ENCODE data around the gene MESD.

MESD gene

DNA sequence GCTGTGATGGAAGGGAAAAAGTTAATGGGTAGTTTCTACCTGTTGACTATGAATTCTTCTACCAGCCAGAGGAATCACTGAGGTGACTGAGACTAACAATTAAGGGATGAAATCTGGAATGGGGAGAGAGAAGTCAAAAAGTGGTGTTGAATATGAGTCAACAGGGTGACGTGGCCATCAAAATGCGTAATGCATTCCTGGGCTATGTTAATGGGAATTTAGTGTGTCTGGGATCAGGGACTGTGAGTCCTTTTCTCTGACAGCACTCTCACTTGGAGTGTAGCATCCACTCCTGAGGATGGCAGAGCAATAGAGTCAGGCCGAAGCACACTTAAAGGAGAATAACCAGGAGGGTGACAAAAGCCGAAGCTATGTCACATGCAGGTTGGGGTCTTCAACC, 60.4 kb downstream of the MESD start:
- TF ChIP-seq CTCF (IDR thresholded peaks at IDR 0.05), result no peak

GRCh38 chr15:80926126-80926525, 63.5 kb downstream of the MESD start:
- TF ChIP-seq CTCF (IDR thresholded peaks at IDR 0.05), result no peak

DNA sequence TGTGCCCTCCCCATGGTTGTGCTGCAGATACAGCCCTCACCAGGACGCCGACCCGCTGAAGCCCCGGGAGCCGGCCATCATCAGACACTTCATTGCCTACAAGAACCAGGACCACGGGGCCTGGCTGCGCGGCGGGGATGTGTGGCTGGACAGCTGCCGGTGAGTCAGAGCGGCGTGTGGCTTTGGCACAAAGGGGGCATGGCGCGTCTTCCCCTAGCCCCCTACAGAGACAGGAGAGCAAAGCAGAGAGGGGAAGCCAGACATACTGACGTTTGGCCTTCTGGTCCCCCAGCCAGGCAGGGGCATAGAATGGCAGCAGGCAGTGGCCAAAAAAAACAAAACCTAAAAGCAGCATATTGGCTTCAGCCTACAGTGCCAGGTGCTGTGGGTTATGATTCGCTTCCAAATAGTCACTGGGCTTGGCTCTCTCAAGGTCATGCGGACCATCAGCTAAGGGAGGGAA, 64.0 kb downstream of the MESD start:
- TF ChIP-seq CTCF (IDR thresholded peaks at IDR 0.05), result no peak

DNA sequence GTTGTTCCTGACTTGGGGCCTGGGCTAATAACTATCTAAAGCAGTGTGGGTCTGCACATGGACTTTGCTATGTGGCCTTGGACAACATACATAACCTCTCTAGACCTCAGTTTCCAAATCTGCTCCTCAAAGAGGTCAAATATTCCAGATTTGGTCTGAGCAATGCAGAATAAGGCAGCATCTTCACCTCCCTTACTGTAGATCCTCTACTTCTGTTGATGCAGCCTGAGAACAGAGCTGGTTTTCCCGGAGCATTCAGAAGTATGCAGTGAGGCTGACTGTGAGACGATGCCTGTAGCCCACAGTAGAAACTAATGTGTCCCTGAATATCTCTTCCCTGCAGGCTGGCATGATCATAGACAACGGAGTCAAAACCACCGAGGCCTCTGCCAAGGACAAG, 65.3 kb downstream of the MESD start:
- TF ChIP-seq CTCF (IDR thresholded peaks at IDR 0.05), result no peak

DNA sequence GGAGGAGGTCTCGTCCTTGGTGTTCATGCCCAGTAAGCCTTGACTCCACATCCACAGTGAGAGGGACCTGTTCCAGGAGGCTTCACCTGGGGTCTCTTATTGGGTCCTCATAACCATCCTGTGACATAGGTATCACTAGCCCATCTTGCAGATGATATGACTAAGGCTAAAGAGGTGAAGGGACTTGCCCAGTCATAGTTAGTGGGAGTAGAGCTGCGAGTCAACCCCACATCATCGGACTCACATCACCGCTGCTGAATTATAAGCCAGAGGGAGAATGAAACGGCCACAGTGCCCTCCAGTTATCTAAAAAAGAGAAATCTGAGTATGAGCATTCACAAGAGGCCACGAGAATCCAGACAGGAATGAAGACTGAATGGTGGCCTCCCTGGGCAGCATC, 66.0 kb downstream of the MESD start:
- TF ChIP-seq CTCF (IDR thresholded peaks at IDR 0.05), result no peak

- TF ChIP-seq CTCF (IDR thresholded peaks at IDR 0.05), result no peak
Observed at GRCh38 chr15:80921736-80922410, 67.7 kb downstream of the MESD start.

- no peak for TF ChIP-seq CTCF (IDR thresholded peaks at IDR 0.05)
Observed at GRCh38 chr15:80920271-80920699, 69.3 kb downstream of the MESD start.
